Gastrocnemius medialis (tissue), 4 donors: ENCODE results near the gene NEMP2. TPM values are rescaled to one million over a fixed set of nuclear protein-coding genes. Genes with fewer than 3 reads are reported as not detected.

Experiments used
- ATAC-seq, 2 donors: fragments of 150-250 bp; one replicate each; pipeline ENCODE4 v1.9.1; 2016
- DNase-seq, 2 donors: peaks; one replicate each; pipeline ENCODE4 v3.0.0-alpha.2; 2019
- H3K27ac ChIP-seq, 4 donors: fragments of 200-600 bp; sonication (generic); 1 replicate in 1 of 4; 2 replicates in 3 of 4; pipeline ENCODE4 v1.5.1; 2016 to 2018; ENCODE audit warnings: mild to moderate bottlenecking in 2 of 4, moderate library complexity in 1 of 4
- H3K27me3 ChIP-seq, 3 donors: fragments of 200-600 bp; sonication (generic) in 2 of 3; 1 replicate in 1 of 3; 2 replicates in 2 of 3; pipeline versions ENCODE4 v1.5.1 to v1.6.0; 2016 to 2019; ENCODE audit warnings: mild to moderate bottlenecking in 1 of 3, moderate library complexity in 1 of 3
- H3K36me3 ChIP-seq, 2 donors: fragments of 200-600 bp; sonication (generic) in 1 of 2; one replicate each; pipeline ENCODE4 v1.5.1; 2017 to 2018
- H3K4me1 ChIP-seq, 2 donors: fragments of 200-600 bp; sonication (generic) in 1 of 2; one replicate each; pipeline ENCODE4 v1.5.1; 2016 to 2017; ENCODE audit warnings: mild to moderate bottlenecking in 2 of 2
- H3K4me3 ChIP-seq, 4 donors: fragments of 200-600 bp; sonication (generic) in 3 of 4; 1 replicate in 1 of 4; 2 replicates in 3 of 4; pipeline ENCODE4 v1.5.1; 2016 to 2019; ENCODE audit warnings: mild to moderate bottlenecking in 2 of 4
- H3K9me3 ChIP-seq, 3 donors: fragments of 200-600 bp; sonication (generic) in 2 of 3; 1 replicate in 1 of 3; 2 replicates in 2 of 3; pipeline ENCODE4 v1.5.1; 2016 to 2019
- CTCF ChIP-seq, 5 experiments: fragments of 450-650 bp in 3 of 5; fragments of 200-600 bp in 2 of 5; sonication (generic) in 2 of 5; IDR thresholded peaks in 4 of 5; conservative IDR thresholded peaks in 1 of 5; 1 replicate in 4 of 5; 2 replicates in 1 of 5; pipeline ENCODE4 v1.5.1; 2016 to 2019; ENCODE audit warnings: antibody characterized with exemption in 5 of 5, mild to moderate bottlenecking in 3 of 5, moderate library complexity in 3 of 5
- POLR2A ChIP-seq, 2 donors: fragments of 450-650 bp; IDR thresholded peaks; one replicate each; pipeline ENCODE4 v1.6.1; 2017; ENCODE audit warnings: antibody characterized with exemption in 2 of 2, mild to moderate bottlenecking in 2 of 2, moderate library complexity in 2 of 2
- in situ Hi-C, 4 donors: fragments of 200-750 bp; cut with MboI; loops; one replicate each; pipeline versions ENCODE4 v1.15.0 to v1.8.0; 2017; ENCODE audit warnings: low sequenced_read_pairs in 4 of 4
- intact Hi-C: fragments of 100-400 bp; cut with DNase I; formaldehyde crosslinking; loops from one replicate; pipeline ENCODE4 v1.15.1; 2023; ENCODE audit warnings: low total_unique reads
- total RNA-seq, 4 donors: library from RNA; depleted of rRNA; stranded (reverse); fragments of >200 nt; gene quantifications; one replicate each; pipeline versions ENCODE4 v1.1.0 to v1.2.3, GENCODE V29; 2016

NEMP2 gene
- total RNA-seq, 4 donors from 2014 or later: 0.24 to 1.7 (median 1.3) TPM

- no peaks in the 10 kb centered on the region for H3K36me3 ChIP-seq
- in situ Hi-C loops (no loop called here), intact Hi-C loops (no loop called here)
- H3K4me3 ChIP-seq: no peak overlapping the region
- no peaks in the 10 kb centered on the region for H3K9me3 ChIP-seq
- no peak overlapping the region for H3K27ac ChIP-seq
- no peak for DNase-seq
- no peaks in the 10 kb centered on the region for H3K27me3 ChIP-seq
- TF ChIP-seq POLR2A (IDR thresholded peaks at IDR 0.05) (no peak), CTCF (IDR thresholded peaks at IDR 0.05 in 4 of 5, conservative IDR thresholded peaks at IDR 0.05 in 1 of 5) (no peak)
- no peak for ATAC-seq
- no peaks in the 10 kb centered on the region for H3K4me1 ChIP-seq
These were observed 14.4 kb downstream of the NEMP2 start for GRCh38 chr2:190519975-190520767.

- TF ChIP-seq POLR2A (IDR thresholded peaks at IDR 0.05) (no peak), CTCF (IDR thresholded peaks at IDR 0.05 in 4 of 5, conservative IDR thresholded peaks at IDR 0.05 in 1 of 5) (no peak)
- in situ Hi-C loops: no loop called here
- no peaks in the 10 kb centered on the region for H3K9me3 ChIP-seq
- DNase-seq (no peak), ATAC-seq (no peak)
- H3K4me3 ChIP-seq: no peak overlapping the region
- no peaks in the 10 kb centered on the region for H3K36me3 ChIP-seq
- no peaks in the 10 kb centered on the region for H3K27me3 ChIP-seq
- H3K27ac ChIP-seq: no peak overlapping the region
- H3K4me1 ChIP-seq: no peaks in the 10 kb centered on the region
- intact Hi-C loops: no loop called here
These were observed 17.1 kb downstream of the NEMP2 start for GRCh38 chr2:190517468-190517867.

GRCh38 chr2:190515687-190516086 is 18.8 kb downstream of the NEMP2 start:
- DNase-seq (no peak), ATAC-seq (no peak)
- in situ Hi-C loops: no loop called here
- Histone ChIP-seq H3K4me1 (no peaks in the 10 kb centered on the region), H3K9me3 (no peaks in the 10 kb centered on the region), H3K27me3 (no peaks in the 10 kb centered on the region), H3K36me3 (no peaks in the 10 kb centered on the region), H3K4me3 (no peak overlapping the region), H3K27ac (no peak overlapping the region)
- intact Hi-C loops: no loop called here
- no peak for TF ChIP-seq POLR2A (IDR thresholded peaks at IDR 0.05)
- TF ChIP-seq CTCF (IDR thresholded peaks at IDR 0.05 in 4 of 5, conservative IDR thresholded peaks at IDR 0.05 in 1 of 5): no peak

- H3K27ac ChIP-seq: no peak overlapping the region
- H3K36me3 ChIP-seq: no peaks in the 10 kb centered on the region
- H3K9me3 ChIP-seq: no peaks in the 10 kb centered on the region
- TF ChIP-seq CTCF (IDR thresholded peaks at IDR 0.05 in 4 of 5, conservative IDR thresholded peaks at IDR 0.05 in 1 of 5): no peak
- TF ChIP-seq POLR2A (IDR thresholded peaks at IDR 0.05): no peak
- DNase-seq: no peak
- in situ Hi-C loops (no loop called here), intact Hi-C loops (no loop called here)
- ATAC-seq: no peak
- H3K4me1 ChIP-seq: no peaks in the 10 kb centered on the region
- no peak overlapping the region for H3K4me3 ChIP-seq
- no peaks in the 10 kb centered on the region for H3K27me3 ChIP-seq
These were observed 19.8 kb downstream of the NEMP2 start for GRCh38 chr2:190514676-190515075.
